ENCODE measurements around the gene HMGXB4. TPM values are rescaled to one million over a fixed set of nuclear protein-coding genes. Genes with fewer than 3 reads are reported as not detected.

The HMGXB4 gene
- total and polyA plus RNA-seq, 9 of the 15 experiments (the other 6 are each of a cell fraction or from before 2014, with no cell fraction given) = 9.9 to 31.4 (median 24.8) TPM

DNA sequence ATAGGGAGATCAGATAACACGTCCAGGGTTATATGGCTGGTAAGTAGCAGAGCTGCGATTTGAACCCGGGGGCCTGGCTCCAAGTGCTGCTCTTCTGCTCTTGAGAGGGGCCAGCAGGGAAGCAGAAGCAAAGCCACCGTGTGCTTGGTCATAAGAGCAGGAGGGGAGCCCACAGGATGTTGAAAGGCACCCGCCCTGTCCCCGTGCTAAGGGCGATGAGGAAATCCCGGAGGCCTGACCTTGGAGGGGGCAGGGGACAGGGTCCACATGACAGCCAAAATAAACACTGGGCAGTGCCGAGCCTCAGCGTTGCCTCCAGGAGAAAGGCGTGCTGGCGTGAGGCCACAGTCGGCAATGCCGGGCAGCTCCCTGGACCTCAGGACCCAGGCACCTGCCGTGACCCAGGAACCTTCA, 71.2 kb downstream of the HMGXB4 start:
- peaks cover 34% of the 10 kb centered on the region; the same call in 1 of the 3 replicates for H3K36me3 ChIP-seq (ENCODE audit: control insufficient read depth, insufficient read depth, low read length)
- H3K27ac ChIP-seq (ENCODE audit: extremely low read depth, low read depth, low read length) = no peak overlapping the region
- H3K4me1 ChIP-seq (replicated peaks in 1 of 2; ENCODE audit: control insufficient read depth in 2 of 2, insufficient read depth in 2 of 2, low read length in 2 of 2) = no peaks in the 10 kb centered on the region
- H3K4me2 ChIP-seq (ENCODE audit: insufficient read depth, low read length) = no peak overlapping the region
- no peak overlapping the region for H3K9ac ChIP-seq (ENCODE audit: insufficient read depth in 1 of 2, low read depth in 2 of 2, low read length in 2 of 2)
- ChIA-PET POLR2A (interaction anchor here (0.7 to 1.0 kb wide), 2 partner anchors 8 to 10 kb away, joined by 3 to 4 read pairs; no protein-coding TSS in a partner anchor), CTCF (ENCODE audit: low intra/inter-chr PET ratio) (no interaction called here)
- ATAC-seq (no peak), DNase-seq (ENCODE audit: extremely low read depth in 1 of 4, low spot score in 3 of 4) (no peak), FAIRE-seq (no peak)
- no peaks in the 10 kb centered on the region for H4K20me1 ChIP-seq (replicated peaks; ENCODE audit: control insufficient read depth, insufficient read depth, low read length)
- no peaks in the 10 kb centered on the region for H3K79me2 ChIP-seq (ENCODE audit: control insufficient read depth, insufficient read depth, low read length)
- H2AFZ ChIP-seq (ENCODE audit: low read depth, low read length) = no peak overlapping the region
- in situ Hi-C loops (cut with MboI) = no loop called here
- no peaks in the 10 kb centered on the region for H3K9me1 ChIP-seq (ENCODE audit: control insufficient read depth, insufficient read depth, low read length)
- 89% methylated on average over 7 of the region's 15 CpGs for WGBS (ENCODE audit: insufficient coverage, low coverage, missing lambda C conversion rate)
- no peaks in the 10 kb centered on the region for H3K27me3 ChIP-seq (ENCODE audit: control insufficient read depth in 2 of 2, insufficient read depth in 2 of 2, low read length in 2 of 2)
- no peaks in the 10 kb centered on the region for H3K9me3 ChIP-seq (replicated peaks; ENCODE audit: control insufficient read depth, insufficient read depth, low read depth, low read length)
- no TSS peak for BruUV-seq (replicated peaks)
- intact Hi-C loops (cut with micrococcal nuclease) = no loop called here
- H3K4me3 ChIP-seq = no peak overlapping the region
- TF ChIP-seq RAD51 (IDR thresholded peaks at IDR 0.05; ENCODE audit: borderline replicate concordance, low read depth) = no peak
- no peak for TF ChIP-seq NFATC3 (IDR thresholded peaks at IDR 0.05)
- no peak for TF ChIP-seq ZNF232 (CRISPR knock-in tag; IDR thresholded peaks at IDR 0.05)
- no peak for TF ChIP-seq HDGF (IDR thresholded peaks at IDR 0.05)
- TF ChIP-seq, protein P1, sequence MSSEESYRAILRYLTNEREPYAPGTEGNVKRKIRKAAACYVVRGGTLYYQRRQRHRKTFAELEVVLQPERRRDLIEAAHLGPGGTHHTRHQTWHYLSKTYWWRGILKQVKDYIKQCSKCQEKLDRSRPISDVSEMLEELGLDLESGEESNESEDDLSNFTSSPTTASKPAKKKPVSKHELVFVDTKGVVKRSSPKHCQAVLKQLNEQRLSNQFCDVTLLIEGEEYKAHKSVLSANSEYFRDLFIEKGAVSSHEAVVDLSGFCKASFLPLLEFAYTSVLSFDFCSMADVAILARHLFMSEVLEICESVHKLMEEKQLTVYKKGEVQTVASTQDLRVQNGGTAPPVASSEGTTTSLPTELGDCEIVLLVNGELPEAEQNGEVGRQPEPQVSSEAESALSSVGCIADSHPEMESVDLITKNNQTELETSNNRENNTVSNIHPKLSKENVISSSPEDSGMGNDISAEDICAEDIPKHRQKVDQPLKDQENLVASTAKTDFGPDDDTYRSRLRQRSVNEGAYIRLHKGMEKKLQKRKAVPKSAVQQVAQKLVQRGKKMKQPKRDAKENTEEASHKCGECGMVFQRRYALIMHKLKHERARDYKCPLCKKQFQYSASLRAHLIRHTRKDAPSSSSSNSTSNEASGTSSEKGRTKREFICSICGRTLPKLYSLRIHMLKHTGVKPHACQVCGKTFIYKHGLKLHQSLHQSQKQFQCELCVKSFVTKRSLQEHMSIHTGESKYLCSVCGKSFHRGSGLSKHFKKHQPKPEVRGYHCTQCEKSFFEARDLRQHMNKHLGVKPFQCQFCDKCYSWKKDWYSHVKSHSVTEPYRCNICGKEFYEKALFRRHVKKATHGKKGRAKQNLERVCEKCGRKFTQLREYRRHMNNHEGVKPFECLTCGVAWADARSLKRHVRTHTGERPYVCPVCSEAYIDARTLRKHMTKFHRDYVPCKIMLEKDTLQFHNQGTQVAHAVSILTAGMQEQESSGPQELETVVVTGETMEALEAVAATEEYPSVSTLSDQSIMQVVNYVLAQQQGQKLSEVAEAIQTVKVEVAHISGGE (CRISPR knock-in tag; IDR thresholded peaks at IDR 0.05) = no peak
- no peak for TF ChIP-seq HNRNPL (IDR thresholded peaks at IDR 0.05; ENCODE audit: low read depth, low read length)
- no peak for TF ChIP-seq FOXJ3 (CRISPR knock-in tag; IDR thresholded peaks at IDR 0.05)
- no peak for TF ChIP-seq LCOR (CRISPR knock-in tag; IDR thresholded peaks at IDR 0.05)
